H1 (cell line): Measurements from ENCODE around the gene TRIM22. TPM values are rescaled to one million over a fixed set of nuclear protein-coding genes. Genes with fewer than 3 reads are reported as not detected.

Experiments used
- CTCF ChIA-PET: fragments of 300-600 bp; sonication (Branson Sonifier 250); formaldehyde crosslinking; loops from one replicate; lab custom pipeline; 2021; ENCODE audit not compliant: partially characterized antibody; lab: Charles Lee
- POLR2A ChIA-PET: fragments of 300-600 bp; sonication (Branson Sonifier 250); formaldehyde crosslinking; loops from one replicate; lab custom pipeline; 2021; ENCODE audit warnings: inconsistent platforms; ENCODE audit not compliant: partially characterized antibody; lab: Charles Lee
- DNase-seq, 2 experiments: peaks; one replicate each; pipeline versions ENCODE4 v3.0.0 to v3.0.0-alpha.2; 2010 to 2022; ENCODE audit warnings: low spot score in 2 of 2, low read depth in 1 of 2, mixed read lengths in 1 of 2
- FAIRE-seq: peaks from 2 replicates; lab custom pipeline; 2011; peaks lifted over from hg19 to GRCh38; lab: Jason Lieb, UNC
- H2AFZ ChIP-seq: 2 replicates; pipeline ENCODE4 v1.8.1; 2012; ENCODE audit warnings: low read length, inconsistent platforms
- H2AK5ac ChIP-seq: 2 replicates; pipeline ENCODE4 v1.6.1; 2013; ENCODE audit warnings: low read depth, low read length
- H2BK120ac ChIP-seq: replicated peaks from 2 replicates; pipeline ENCODE3; 2013; ENCODE audit warnings: low read depth, low read length, inconsistent platforms
- H2BK12ac ChIP-seq: 2 replicates; pipeline ENCODE4 v1.6.1; 2013; ENCODE audit warnings: low read depth, low read length
- H2BK15ac ChIP-seq: 2 replicates; pipeline ENCODE4 v1.6.1; 2013; ENCODE audit warnings: low read length
- H2BK20ac ChIP-seq: 2 replicates; pipeline ENCODE4 v1.6.1; 2013; ENCODE audit warnings: low read length
- H2BK5ac ChIP-seq: 2 replicates; pipeline ENCODE4 v1.6.1; 2013; ENCODE audit warnings: low read depth, low read length
- H3K14ac ChIP-seq: 2 replicates; pipeline ENCODE4 v1.6.1; 2013; ENCODE audit warnings: inconsistent platforms; ENCODE audit not compliant: insufficient read length
- H3K18ac ChIP-seq: 2 replicates; pipeline ENCODE4 v1.6.1; 2013; ENCODE audit warnings: low read length; ENCODE audit errors: extremely low read depth
- H3K23ac ChIP-seq: 2 replicates; pipeline ENCODE4 v1.6.1; 2013; ENCODE audit warnings: inconsistent platforms; ENCODE audit not compliant: insufficient read length
- H3K23me2 ChIP-seq: 2 replicates; pipeline ENCODE4 v1.6.1; 2013; ENCODE audit warnings: low read depth, low read length
- H3K27ac ChIP-seq: 2 replicates; pipeline ENCODE4 v1.6.1; 2011; ENCODE audit warnings: low read depth, low read length, inconsistent platforms
- H3K27me3 ChIP-seq, 4 experiments: replicated peaks in 1 of 4; 1 replicate in 1 of 4; 2 replicates in 3 of 4; pipeline versions ENCODE4 v1.6.1 to v1.8.1; 2011 to 2013; ENCODE audit warnings: low read length in 3 of 4, mild to moderate bottlenecking in 3 of 4, inconsistent platforms in 2 of 4, mixed read lengths in 2 of 4, moderate library complexity in 1 of 4; ENCODE audit not compliant: control insufficient read depth in 3 of 4, insufficient read depth in 3 of 4; ENCODE audit errors: extremely low read depth in 1 of 4
- H3K36me3 ChIP-seq, 4 experiments: 2 replicates each; pipeline versions ENCODE4 v1.6.1 to v1.8.1; 2011 to 2013; ENCODE audit warnings: mild to moderate bottlenecking in 4 of 4, low read length in 3 of 4, moderate library complexity in 2 of 4, control low read depth in 1 of 4, inconsistent platforms in 1 of 4; ENCODE audit not compliant: insufficient read depth in 4 of 4, control insufficient read depth in 2 of 4
- H3K4ac ChIP-seq: replicated peaks from 2 replicates; pipeline ENCODE3; 2013; ENCODE audit warnings: low read length, low read depth, mixed read lengths, inconsistent platforms; ENCODE audit not compliant: insufficient read length
- H3K4me1 ChIP-seq, 4 experiments: replicated peaks in 1 of 4; 1 replicate in 1 of 4; 2 replicates in 3 of 4; pipeline versions ENCODE4 v1.6.1 to v1.8.1; 2011 to 2013; ENCODE audit warnings: low read length in 3 of 4, inconsistent platforms in 2 of 4, mixed read lengths in 1 of 4; ENCODE audit not compliant: insufficient read depth in 4 of 4, control insufficient read depth in 3 of 4
- H3K4me2 ChIP-seq, 2 experiments: 2 replicates each; pipeline versions ENCODE4 v1.6.1 to v1.8.1; 2011 to 2013; ENCODE audit warnings: low read depth in 2 of 2, low read length in 2 of 2, control low read depth in 1 of 2, inconsistent platforms in 1 of 2, mild to moderate bottlenecking in 1 of 2; ENCODE audit not compliant: insufficient read depth in 1 of 2
- H3K4me3 ChIP-seq, 4 experiments: fragments of 200-600, 300-600 bp in 1 of 4; sonication (generic), shearing (Covaris generic), sonication (Bioruptor Twin) in 1 of 4; 2 replicates each; pipeline versions ENCODE4 v1.5.1 to v1.8.1; 2011 to 2016; ENCODE audit warnings: low read length in 4 of 4, low read depth in 3 of 4, control low read depth in 2 of 4, inconsistent platforms in 2 of 4, mild to moderate bottlenecking in 2 of 4, mixed read lengths in 1 of 4, moderate library complexity in 1 of 4; ENCODE audit not compliant: insufficient read depth in 2 of 4; ENCODE audit errors: extremely low read depth in 1 of 4
- H3K56ac ChIP-seq: replicated peaks from 2 replicates; pipeline ENCODE3; 2013; ENCODE audit warnings: low read depth, mild to moderate bottlenecking, mixed read lengths, low read length, inconsistent platforms; ENCODE audit not compliant: insufficient read length
- H3K79me1 ChIP-seq: 2 replicates; pipeline ENCODE4 v1.6.1; 2013; ENCODE audit warnings: low read depth, low read length, control low read depth
- H3K79me2 ChIP-seq, 2 experiments: 2 replicates each; pipeline versions ENCODE4 v1.6.1 to v1.8.1; 2012 to 2013; ENCODE audit warnings: low read length in 2 of 2, mild to moderate bottlenecking in 2 of 2, inconsistent platforms in 1 of 2; ENCODE audit not compliant: insufficient read depth in 2 of 2, control insufficient read depth in 1 of 2
- H3K9ac ChIP-seq, 4 experiments: replicated peaks in 1 of 4; 1 replicate in 1 of 4; 2 replicates in 3 of 4; pipeline versions ENCODE4 v1.6.1 to v1.8.1; 2011 to 2013; ENCODE audit warnings: low read depth in 3 of 4, low read length in 3 of 4, control low read depth in 2 of 4, mild to moderate bottlenecking in 2 of 4, moderate library complexity in 2 of 4, inconsistent platforms in 1 of 4; ENCODE audit errors: extremely low read depth in 1 of 4
- H3K9me3 ChIP-seq, 2 experiments: 2 replicates each; pipeline versions ENCODE4 v1.6.1 to v1.8.1; 2012 to 2013; ENCODE audit warnings: mild to moderate bottlenecking in 2 of 2, moderate library complexity in 2 of 2, control low read depth in 1 of 2, inconsistent platforms in 1 of 2, low read depth in 1 of 2, low read length in 1 of 2, mixed read lengths in 1 of 2; ENCODE audit not compliant: insufficient read depth in 2 of 2
- H4K20me1 ChIP-seq, 2 experiments: replicated peaks in 1 of 2; 2 replicates each; pipeline versions ENCODE3 to v1.8.1; 2011 to 2013; ENCODE audit warnings: inconsistent platforms in 2 of 2, low read length in 2 of 2, mild to moderate bottlenecking in 1 of 2; ENCODE audit not compliant: insufficient read depth in 2 of 2, control insufficient read depth in 1 of 2
- H4K5ac ChIP-seq: 2 replicates; pipeline ENCODE4 v1.6.1; 2013; ENCODE audit warnings: low read length, low read depth, mixed read lengths, inconsistent platforms; ENCODE audit not compliant: insufficient read length
- H4K8ac ChIP-seq: 2 replicates; pipeline ENCODE4 v1.8.0; 2013; ENCODE audit warnings: mild to moderate bottlenecking, moderate library complexity, low read length, inconsistent platforms; ENCODE audit not compliant: insufficient read depth; ENCODE audit errors: extremely low read depth
- H4K91ac ChIP-seq: replicated peaks from 2 replicates; pipeline ENCODE3; 2013; ENCODE audit warnings: low read length, mixed read lengths, inconsistent platforms; ENCODE audit not compliant: insufficient read length
- ASH2L ChIP-seq: fragments of 200-600, 300-600 bp; sonication (generic); IDR thresholded peaks from one replicate; pipeline ENCODE4 v1.7.1; 2017; ENCODE audit warnings: low read length
- BCL11A ChIP-seq, 2 experiments: IDR thresholded peaks; one replicate each; pipeline ENCODE4 v1.6.1; 2011; ENCODE audit warnings: low read depth in 2 of 2, low read length in 2 of 2, mild to moderate bottlenecking in 2 of 2
- CHD1 ChIP-seq: IDR thresholded peaks from 2 replicates; pipeline ENCODE4 v1.6.1; 2012; ENCODE audit warnings: low read depth, low read length, improper control_type of control experiment
- CHD2 ChIP-seq: IDR thresholded peaks from 2 replicates; pipeline ENCODE4 v1.6.1; 2012; ENCODE audit warnings: low read length, improper control_type of control experiment
- EGR1 ChIP-seq: IDR thresholded peaks from 2 replicates; pipeline ENCODE4 v1.6.1; 2011; ENCODE audit warnings: low read depth, low read length, borderline replicate concordance
- EP300 ChIP-seq, 2 experiments: IDR thresholded peaks; 1 replicate in 1 of 2; 2 replicates in 1 of 2; pipeline ENCODE4 v1.6.1; 2011 to 2012; ENCODE audit warnings: low read depth in 2 of 2, low read length in 2 of 2, mild to moderate bottlenecking in 2 of 2, borderline replicate concordance in 1 of 2, inconsistent platforms in 1 of 2, moderate library complexity in 1 of 2
- HDAC6 ChIP-seq: IDR thresholded peaks from one replicate; pipeline ENCODE4 v1.7.1; 2012; ENCODE audit warnings: low read depth, mild to moderate bottlenecking, inconsistent platforms, low read length, moderate library complexity
- JUN ChIP-seq: IDR thresholded peaks from 2 replicates; pipeline ENCODE4 v1.6.1; 2011; ENCODE audit warnings: low read depth, mild to moderate bottlenecking, improper control_type of control experiment, low read length
- JUND ChIP-seq: IDR thresholded peaks from 2 replicates; pipeline ENCODE4 v1.6.1; 2011; ENCODE audit warnings: mild to moderate bottlenecking, improper control_type of control experiment, low read length
- RAD21 ChIP-seq, 2 experiments: IDR thresholded peaks in 1 of 2; conservative IDR thresholded peaks in 1 of 2; 2 replicates each; pipeline ENCODE4 v1.6.1; 2011; ENCODE audit warnings: low read depth in 2 of 2, low read length in 2 of 2, improper control_type of control experiment in 1 of 2, inconsistent platforms in 1 of 2, mild to moderate bottlenecking in 1 of 2, moderate library complexity in 1 of 2
- SP1 ChIP-seq: IDR thresholded peaks from 2 replicates; pipeline ENCODE4 v1.6.1; 2011; ENCODE audit warnings: low read depth, low read length
- SP4 ChIP-seq: IDR thresholded peaks from 2 replicates; pipeline ENCODE4 v1.6.1; 2012; ENCODE audit warnings: low read length, inconsistent platforms
- SUZ12 ChIP-seq: fragments of 200-600 bp; sonication (generic); IDR thresholded peaks from 2 replicates; pipeline ENCODE4 v1.6.1; 2012; ENCODE audit warnings: mild to moderate bottlenecking, inconsistent platforms, low read length, moderate library complexity, mixed read lengths
- TAF1 ChIP-seq: IDR thresholded peaks from 2 replicates; pipeline ENCODE4 v1.6.1; 2011; ENCODE audit warnings: mild to moderate bottlenecking, low read depth, low read length
- TAF7 ChIP-seq: optimal IDR thresholded peaks from 2 replicates; pipeline ENCODE3; 2011; ENCODE audit warnings: low read depth, mild to moderate bottlenecking, inconsistent platforms, low read length, moderate library complexity, borderline replicate concordance
- TCF12 ChIP-seq: IDR thresholded peaks from 2 replicates; pipeline ENCODE4 v1.6.1; 2011; ENCODE audit warnings: low read depth, mild to moderate bottlenecking, low read length
- WGBS, 2 experiments: shearing (Covaris generic) in 1 of 2; methylation state at CpG; one replicate each; pipeline versions ENCODE4 v1.1.6 to v1.1.7; 2013 to 2015; ENCODE audit warnings: low lambda C conversion rate in 2 of 2, mixed read lengths in 2 of 2, inconsistent platforms in 1 of 2, low coverage in 1 of 2, missing lambda C conversion rate in 1 of 2; ENCODE audit not compliant: insufficient replicate concordance in 2 of 2, insufficient coverage in 1 of 2, insufficient read length in 1 of 2; ENCODE audit errors: extremely low coverage in 1 of 2, missing lambda C conversion rate in 1 of 2; 5-methylcytosine and 5-hydroxymethylcytosine counted together
- polyA plus RNA-seq, 7 experiments: library from polyadenylated mRNA; depleted of rRNA in 3 of 7; stranded (reverse) in 5 of 7; unstranded in 2 of 7; fragments of >200 nt in 5 of 7; fragments of 200-250 nt in 2 of 7; gene quantifications; 1 replicate in 5 of 7; 2 replicates in 1 of 7; 4 replicates in 1 of 7; pipeline versions ENCODE4 v1.2.1 to v1.2.3, GENCODE V29; 2011 to 2013; ENCODE audit warnings: missing spikeins in 2 of 7, mixed read lengths in 2 of 7
- total RNA-seq: library from RNA; stranded (reverse); fragmentation: NEBNext Ultra II Directional; extraction: Animal tissue kit (Norgen Biotek cat#: 25700); gene quantifications from 2 replicates; pipeline ENCODE4 v1.2.1, GENCODE V29; 2021

Gene TRIM22
- total and polyA plus RNA-seq, 2 of the 8 experiments (the other 6 are each of a cell fraction or from before 2014, with no cell fraction given): 56.0 to 82.7 TPM

DNA sequence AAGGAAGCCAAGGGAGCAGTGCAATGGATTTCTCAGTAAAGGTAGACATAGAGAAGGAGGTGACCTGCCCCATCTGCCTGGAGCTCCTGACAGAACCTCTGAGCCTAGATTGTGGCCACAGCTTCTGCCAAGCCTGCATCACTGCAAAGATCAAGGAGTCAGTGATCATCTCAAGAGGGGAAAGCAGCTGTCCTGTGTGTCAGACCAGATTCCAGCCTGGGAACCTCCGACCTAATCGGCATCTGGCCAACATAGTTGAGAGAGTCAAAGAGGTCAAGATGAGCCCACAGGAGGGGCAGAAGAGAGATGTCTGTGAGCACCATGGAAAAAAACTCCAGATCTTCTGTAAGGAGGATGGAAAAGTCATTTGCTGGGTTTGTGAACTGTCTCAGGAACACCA, 6.6 kb downstream of the TRIM22 start:
- Histone ChIP-seq H3K27me3 (no peaks in the 10 kb centered on the region), H2BK120ac (no peak overlapping the region), H3K23ac (no peak overlapping the region), H3K9ac (no peak overlapping the region), H3K9me3 (no peaks in the 10 kb centered on the region), H4K5ac (no peak overlapping the region), H2AFZ (no peak overlapping the region), H3K4me2 (no peak overlapping the region), H2BK15ac (no peak overlapping the region), H3K4me3 (no peak overlapping the region), H3K23me2 (peaks cover 2% of the 10 kb centered on the region; the same call in 1 of the 2 replicates), H3K79me1 (no peaks in the 10 kb centered on the region), H3K18ac (no peak overlapping the region), H3K4ac (no peak overlapping the region), H2BK12ac (no peak overlapping the region), H3K79me2 (peaks cover 0 to 39% of the 10 kb centered on the region in 2 experiments; a peak in 2 of 4 replicates), H3K14ac (no peak overlapping the region), H3K36me3 (peaks cover 2 to 44% (median 29%) of the 10 kb centered on the region in 4 experiments; a peak in 7 of 8 replicates), H3K27ac (no peak overlapping the region), H3K56ac (no peak overlapping the region), H2BK20ac (no peak overlapping the region), H4K8ac (no peak overlapping the region), H4K91ac (no peak overlapping the region), H2AK5ac (no peak overlapping the region), H2BK5ac (no peak overlapping the region), H3K4me1 (no peaks in the 10 kb centered on the region), H4K20me1 (peaks cover 0 to 3% of the 10 kb centered on the region in 2 experiments)
- ChIA-PET CTCF (interaction anchor here (0.6 to 1.3 kb wide), 3 partner anchors 11 to 111 kb away, joined by 3 to 5 read pairs (median 3); partner anchors contain the start of gene TRIM5), POLR2A (no interaction called here)
- DNase-seq (no peak), FAIRE-seq (no peak)
- 100% methylated on average over 2 of the region's 2 CpGs; no CpG with 5 or more reads in 1 of the 2 experiments for WGBS, 2 experiments
- TF ChIP-seq TAF1 (no peak), ASH2L (no peak), TCF12 (no peak), JUND (no peak), TAF7 (no peak), SP1 (no peak), EP300 (IDR thresholded peaks at IDR 0.05; ENCODE audit: borderline replicate concordance in 1 of 2, low read depth in 2 of 2, low read length in 2 of 2) (no peak), RAD21 (IDR thresholded peaks at IDR 0.05 in 1 of 2, conservative IDR thresholded peaks at IDR 0.05 in 1 of 2; ENCODE audit: low read depth in 2 of 2, low read length in 2 of 2) (no peak), SP4 (no peak), CHD1 (no peak), BCL11A (IDR thresholded peaks at IDR 0.05; ENCODE audit: low read depth in 2 of 2, low read length in 2 of 2) (no peak), CHD2 (no peak), JUN (no peak), HDAC6 (no peak), EGR1 (no peak), SUZ12 (no peak)
